Ovary (tissue), 9 donors: ENCODE results near the gene MTURN. TPM values are rescaled to one million over a fixed set of nuclear protein-coding genes. Genes with fewer than 3 reads are reported as not detected.

Source experiments
- DNase-seq, 5 donors: peaks; one replicate each; pipeline ENCODE4 v3.0.0-alpha.2; 2019 to 2020
- H3K27ac ChIP-seq, 2 donors: fragments of 200-600 bp; one replicate each; pipeline versions ENCODE4 v1.5.1 to v1.8.0; 2019 to 2022
- H3K27me3 ChIP-seq: fragments of 200-600 bp; one replicate; pipeline ENCODE4 v1.8.0; 2022
- H3K36me3 ChIP-seq: fragments of 200-600 bp; sonication (generic); one replicate; pipeline ENCODE4 v1.5.1; 2019
- H3K4me1 ChIP-seq: one replicate; pipeline ENCODE4 v1.8.1; 2013; ENCODE audit warnings: mild to moderate bottlenecking, moderate library complexity; ENCODE audit not compliant: insufficient read depth
- H3K4me3 ChIP-seq: fragments of 200-600 bp; sonication (generic); one replicate; pipeline ENCODE4 v1.5.1; 2017
- H3K9me3 ChIP-seq, 2 donors: fragments of 200-600 bp in 1 of 2; sonication (generic) in 1 of 2; one replicate each; pipeline versions ENCODE4 v1.5.1 to v1.8.1; 2013 to 2019; ENCODE audit warnings: mild to moderate bottlenecking in 1 of 2, moderate library complexity in 1 of 2
- CTCF ChIP-seq, 3 donors: fragments of 450-650 bp in 2 of 3; fragments of 200-600 bp in 1 of 3; IDR thresholded peaks; one replicate each; pipeline versions ENCODE4 v1.5.1 to v1.8.0; 2016 to 2022; ENCODE audit warnings: antibody characterized with exemption in 3 of 3, mild to moderate bottlenecking in 1 of 3
- EP300 ChIP-seq: sonication (generic); formaldehyde crosslinking; IDR thresholded peaks from one replicate; pipeline ENCODE4 v1.6.1; 2017; ENCODE audit warnings: antibody characterized with exemption
- POLR2A ChIP-seq: fragments of 450-650 bp; IDR thresholded peaks from one replicate; pipeline ENCODE4 v1.6.1; 2017; ENCODE audit warnings: antibody characterized with exemption, mild to moderate bottlenecking, moderate library complexity
- WGBS, 3 donors: extraction: QIAGEN DNeasy Blood & Tissue Kit in 1 of 3; methylation state at CpG; one replicate each; pipeline versions ENCODE4 v1.1.5 to v1.1.7; 2013 to 2017; 5-methylcytosine and 5-hydroxymethylcytosine counted together
- intact Hi-C, 4 donors: fragments of 100-400 bp; cut with DNase I; formaldehyde crosslinking; loops; one replicate each; pipeline versions ENCODE4 v1.11.0 to v1.15.1; 2022 to 2023
- polyA plus RNA-seq, 2 donors: library from polyadenylated mRNA; stranded (reverse); fragments of 200-250 nt in 1 of 2; fragments of 350-450 nt in 1 of 2; fragmentation: Illumina TruSeq in 1 of 2; extraction: RNeasy Lipid Tissue Mini Kit (QIAGEN cat#74804) in 1 of 2; gene quantifications; one replicate each; pipeline ENCODE4 v1.2.3, GENCODE V29; 2013 to 2014
- total RNA-seq, 7 donors: library from RNA; depleted of rRNA in 2 of 7; stranded (reverse); fragments of >200 nt in 2 of 7; fragmentation: NEBNext Ultra II Directional in 3 of 7; extraction: Animal tissue kit (Norgen Biotek cat#: 25700) in 3 of 7; gene quantifications; one replicate each; pipeline versions ENCODE4 v1.1.0 to v1.2.4, GENCODE V29; 2016 to 2023
- donor health status: DM: no; HTN: no; CAD: no; lungs with moderate emphysema.
- donor health status: DM: no; HTN: no; CAD: no.
- donor health status: Bipolar disorder and iron deficiency.
- donor health status: DM: yes; HTN: yes; CAD: no.
- donor health status: DM: no; HTN: no; CAD: no.
- donor health status: DM: yes; HTN: yes; CAD: no.

Gene MTURN
- total and polyA plus RNA-seq, 9 donors = 14.7 to 65.1 (median 40.4) TPM

- Histone ChIP-seq H3K27ac (no peak overlapping the region), H3K9me3 (no peaks in the 10 kb centered on the region), H3K27me3 (no peaks in the 10 kb centered on the region), H3K4me3 (no peak overlapping the region), H3K4me1 (peaks cover 8% of the 10 kb centered on the region), H3K36me3 (no peaks in the 10 kb centered on the region)
- 78 to 84% (median 84%) methylated on average over 5 of the region's 5 CpGs for WGBS, 3 donors
- intact Hi-C loops = loop anchor here in 1 of 4 donors (10.0 kb wide), 1 partner anchor 122 kb away; the partner anchor contains the start of gene ZNRF2
- DNase-seq = no peak
- TF ChIP-seq CTCF (IDR thresholded peaks at IDR 0.05) (no peak), EP300 (no peak), POLR2A (no peak)
Observed at GRCh38 chr7:30162622-30163124, 27.9 kb downstream of the MTURN start.

GRCh38 chr7:30163231-30163894, 28.6 kb downstream of the MTURN start:
- H3K27ac ChIP-seq = no peak overlapping the region
- peaks cover 8% of the 10 kb centered on the region for H3K4me1 ChIP-seq
- intact Hi-C loops = loop anchor here in 1 of 4 donors (10.0 kb wide), 1 partner anchor 121 kb away; the partner anchor contains the start of gene ZNRF2
- DNase-seq = no peak
- H3K36me3 ChIP-seq = no peaks in the 10 kb centered on the region
- 70 to 82% (median 76%) methylated on average over 13 of the region's 13 CpGs for WGBS, 3 donors
- TF ChIP-seq CTCF (IDR thresholded peaks at IDR 0.05) (no peak), EP300 (no peak), POLR2A (no peak)
- H3K9me3 ChIP-seq = no peaks in the 10 kb centered on the region
- H3K4me3 ChIP-seq = no peak overlapping the region
- H3K27me3 ChIP-seq = no peaks in the 10 kb centered on the region

- Histone ChIP-seq H3K9me3 (no peaks in the 10 kb centered on the region), H3K4me1 (peaks cover 6% of the 10 kb centered on the region), H3K27ac (no peak overlapping the region), H3K4me3 (no peak overlapping the region), H3K36me3 (no peaks in the 10 kb centered on the region), H3K27me3 (no peaks in the 10 kb centered on the region)
- intact Hi-C loops = loop anchor here in 1 of 4 donors (10.0 kb wide), 1 partner anchor 120 kb away; the partner anchor contains the start of gene ZNRF2
- TF ChIP-seq CTCF (IDR thresholded peaks at IDR 0.05) = no peak
- no peak for TF ChIP-seq EP300
- TF ChIP-seq POLR2A = no peak
- 79 to 83% (median 81%) methylated on average over 6 of the region's 6 CpGs for WGBS, 3 donors
- DNase-seq = no peak
Observed at GRCh38 chr7:30164567-30164966, 29.8 kb downstream of the MTURN start.

- no peaks in the 10 kb centered on the region for H3K9me3 ChIP-seq
- no peaks in the 10 kb centered on the region for H3K27me3 ChIP-seq
- TF ChIP-seq CTCF (IDR thresholded peaks at IDR 0.05) = no peak
- TF ChIP-seq EP300 = no peak
- no peak for TF ChIP-seq POLR2A
- WGBS, 3 donors = 91 to 93% (median 92%) methylated on average over 3 of the region's 3 CpGs
- intact Hi-C loops = loop anchor here in 1 of 4 donors (10.0 kb wide), 1 partner anchor 119 kb away; the partner anchor contains the start of gene ZNRF2
- H3K4me1 ChIP-seq = no peaks in the 10 kb centered on the region
- H3K27ac ChIP-seq = no peak overlapping the region
- H3K4me3 ChIP-seq = no peak overlapping the region
- DNase-seq = no peak
- no peaks in the 10 kb centered on the region for H3K36me3 ChIP-seq
Observed at GRCh38 chr7:30165590-30165989, 30.8 kb downstream of the MTURN start.
